ENCODE data around the gene CLEC19A. TPM values are rescaled to one million over a fixed set of nuclear protein-coding genes. Genes with fewer than 3 reads are reported as not detected.

The CLEC19A gene
- total RNA-seq, 1 experiment from 2014 or later = not detected

DNA sequence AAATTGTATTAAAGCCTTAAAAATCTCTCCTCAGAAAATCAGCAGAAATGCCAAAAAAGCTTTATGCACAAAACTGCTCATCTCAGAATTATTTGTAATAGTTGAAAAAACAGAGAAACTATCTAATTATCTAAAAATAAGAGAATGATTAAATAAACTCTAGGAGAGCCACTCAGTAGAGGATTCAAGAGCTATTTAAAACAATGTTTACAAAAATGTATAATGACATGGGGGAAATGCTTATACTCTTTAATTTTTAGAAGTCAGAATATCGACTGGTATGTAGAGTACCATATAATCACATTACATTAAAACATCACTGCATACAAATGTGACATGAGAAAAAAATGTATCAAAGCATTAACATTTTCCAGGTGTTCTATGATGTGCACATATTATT lies 11.9 kb downstream of the CLEC19A start:
- ChIA-PET POLR2A (no interaction called here), CTCF (no interaction called here)
- no peak for DNase-seq (ENCODE audit: low read depth, low spot score)
- no peak overlapping the region for H3K27ac ChIP-seq (ENCODE audit: low read length)
- in situ Hi-C loops (cut with HindIII; ENCODE audit: low pct_unique_long_range_greater_than_20kb, low sequenced_read_pairs) = no loop called here
- no peaks in the 10 kb centered on the region for H3K4me1 ChIP-seq (ENCODE audit: control insufficient read depth, insufficient read depth, low read length)
- H3K9me3 ChIP-seq (ENCODE audit: control insufficient read depth, insufficient read depth, low read depth, low read length) = no peaks in the 10 kb centered on the region
- TF ChIP-seq TCF7L2 (IDR thresholded peaks at IDR 0.05; ENCODE audit: low read depth, low read length) = no peak
- TF ChIP-seq, protein P1, sequence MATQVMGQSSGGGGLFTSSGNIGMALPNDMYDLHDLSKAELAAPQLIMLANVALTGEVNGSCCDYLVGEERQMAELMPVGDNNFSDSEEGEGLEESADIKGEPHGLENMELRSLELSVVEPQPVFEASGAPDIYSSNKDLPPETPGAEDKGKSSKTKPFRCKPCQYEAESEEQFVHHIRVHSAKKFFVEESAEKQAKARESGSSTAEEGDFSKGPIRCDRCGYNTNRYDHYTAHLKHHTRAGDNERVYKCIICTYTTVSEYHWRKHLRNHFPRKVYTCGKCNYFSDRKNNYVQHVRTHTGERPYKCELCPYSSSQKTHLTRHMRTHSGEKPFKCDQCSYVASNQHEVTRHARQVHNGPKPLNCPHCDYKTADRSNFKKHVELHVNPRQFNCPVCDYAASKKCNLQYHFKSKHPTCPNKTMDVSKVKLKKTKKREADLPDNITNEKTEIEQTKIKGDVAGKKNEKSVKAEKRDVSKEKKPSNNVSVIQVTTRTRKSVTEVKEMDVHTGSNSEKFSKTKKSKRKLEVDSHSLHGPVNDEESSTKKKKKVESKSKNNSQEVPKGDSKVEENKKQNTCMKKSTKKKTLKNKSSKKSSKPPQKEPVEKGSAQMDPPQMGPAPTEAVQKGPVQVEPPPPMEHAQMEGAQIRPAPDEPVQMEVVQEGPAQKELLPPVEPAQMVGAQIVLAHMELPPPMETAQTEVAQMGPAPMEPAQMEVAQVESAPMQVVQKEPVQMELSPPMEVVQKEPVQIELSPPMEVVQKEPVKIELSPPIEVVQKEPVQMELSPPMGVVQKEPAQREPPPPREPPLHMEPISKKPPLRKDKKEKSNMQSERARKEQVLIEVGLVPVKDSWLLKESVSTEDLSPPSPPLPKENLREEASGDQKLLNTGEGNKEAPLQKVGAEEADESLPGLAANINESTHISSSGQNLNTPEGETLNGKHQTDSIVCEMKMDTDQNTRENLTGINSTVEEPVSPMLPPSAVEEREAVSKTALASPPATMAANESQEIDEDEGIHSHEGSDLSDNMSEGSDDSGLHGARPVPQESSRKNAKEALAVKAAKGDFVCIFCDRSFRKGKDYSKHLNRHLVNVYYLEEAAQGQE (IDR thresholded peaks at IDR 0.05; ENCODE audit: insufficient read depth in 1 of 2, low read depth in 2 of 2, low read length in 1 of 2) = no peak
- TF ChIP-seq SIN3A (IDR thresholded peaks at IDR 0.05; ENCODE audit: borderline replicate concordance, insufficient read depth, low read depth, low read length) = no peak
- H3K27me3 ChIP-seq (ENCODE audit: control insufficient read depth, insufficient read depth, low read length) = peaks cover 18% of the 10 kb centered on the region
- H3K36me3 ChIP-seq (ENCODE audit: control insufficient read depth, insufficient read depth, low read length) = no peaks in the 10 kb centered on the region
- no peak for ATAC-seq
- intact Hi-C loops (cut with micrococcal nuclease; ENCODE audit: unreplicated experiment) = no loop called here
- no TSS peak for BruUV-seq (replicated peaks)
- H3K4me3 ChIP-seq (ENCODE audit: low read depth in 2 of 2, low read length in 2 of 2) = no peak overlapping the region

DNA sequence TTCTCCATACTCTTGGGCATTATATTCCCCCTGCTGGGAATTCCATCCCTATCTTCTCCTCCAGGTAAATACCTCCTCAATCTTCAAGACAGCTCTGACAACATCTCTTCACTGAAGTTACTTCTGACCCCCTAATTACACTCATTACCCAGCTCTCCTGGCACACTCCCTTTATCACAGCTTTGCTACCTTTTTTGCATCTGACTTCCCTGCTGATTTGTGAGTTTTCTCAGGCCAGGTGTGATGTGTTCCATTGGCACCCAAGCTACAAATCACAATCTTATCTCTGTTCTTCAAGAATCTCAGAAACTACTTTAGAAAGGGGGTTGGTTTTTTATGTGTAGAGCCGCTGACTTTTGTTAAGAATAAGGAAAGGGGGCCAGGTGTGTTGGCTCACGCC lies 14.0 kb downstream of the CLEC19A start:
- ATAC-seq = no peak
- Histone ChIP-seq H3K4me1 (ENCODE audit: control insufficient read depth, insufficient read depth, low read length) (no peaks in the 10 kb centered on the region), H3K27me3 (ENCODE audit: control insufficient read depth, insufficient read depth, low read length) (peaks cover 11% of the 10 kb centered on the region; the same call in 1 of the 2 replicates), H3K9me3 (ENCODE audit: control insufficient read depth, insufficient read depth, low read depth, low read length) (no peaks in the 10 kb centered on the region), H3K4me3 (ENCODE audit: low read depth in 2 of 2, low read length in 2 of 2) (no peak overlapping the region), H3K27ac (ENCODE audit: low read length) (no peak overlapping the region), H3K36me3 (ENCODE audit: control insufficient read depth, insufficient read depth, low read length) (no peaks in the 10 kb centered on the region)
- BruUV-seq (replicated peaks) = no TSS peak
- no peak for DNase-seq (ENCODE audit: low read depth, low spot score)
- intact Hi-C loops (cut with micrococcal nuclease; ENCODE audit: unreplicated experiment) = no loop called here
- ChIA-PET POLR2A (no interaction called here), CTCF (no interaction called here)
- in situ Hi-C loops (cut with HindIII; ENCODE audit: low pct_unique_long_range_greater_than_20kb, low sequenced_read_pairs) = no loop called here
- TF ChIP-seq, protein P2, sequence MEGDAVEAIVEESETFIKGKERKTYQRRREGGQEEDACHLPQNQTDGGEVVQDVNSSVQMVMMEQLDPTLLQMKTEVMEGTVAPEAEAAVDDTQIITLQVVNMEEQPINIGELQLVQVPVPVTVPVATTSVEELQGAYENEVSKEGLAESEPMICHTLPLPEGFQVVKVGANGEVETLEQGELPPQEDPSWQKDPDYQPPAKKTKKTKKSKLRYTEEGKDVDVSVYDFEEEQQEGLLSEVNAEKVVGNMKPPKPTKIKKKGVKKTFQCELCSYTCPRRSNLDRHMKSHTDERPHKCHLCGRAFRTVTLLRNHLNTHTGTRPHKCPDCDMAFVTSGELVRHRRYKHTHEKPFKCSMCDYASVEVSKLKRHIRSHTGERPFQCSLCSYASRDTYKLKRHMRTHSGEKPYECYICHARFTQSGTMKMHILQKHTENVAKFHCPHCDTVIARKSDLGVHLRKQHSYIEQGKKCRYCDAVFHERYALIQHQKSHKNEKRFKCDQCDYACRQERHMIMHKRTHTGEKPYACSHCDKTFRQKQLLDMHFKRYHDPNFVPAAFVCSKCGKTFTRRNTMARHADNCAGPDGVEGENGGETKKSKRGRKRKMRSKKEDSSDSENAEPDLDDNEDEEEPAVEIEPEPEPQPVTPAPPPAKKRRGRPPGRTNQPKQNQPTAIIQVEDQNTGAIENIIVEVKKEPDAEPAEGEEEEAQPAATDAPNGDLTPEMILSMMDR (IDR thresholded peaks at IDR 0.05) = no peak
- no peak for TF ChIP-seq SIN3A (IDR thresholded peaks at IDR 0.05; ENCODE audit: borderline replicate concordance, insufficient read depth, low read depth, low read length)
- TF ChIP-seq POLR2AphosphoS5 (IDR thresholded peaks at IDR 0.05; ENCODE audit: low read depth, low read length) = no peak
- TF ChIP-seq, protein P1 (IDR thresholded peaks at IDR 0.05; ENCODE audit: insufficient read depth in 1 of 2, low read depth in 2 of 2, low read length in 1 of 2) = no peak
- TF ChIP-seq TCF7L2 (IDR thresholded peaks at IDR 0.05; ENCODE audit: low read depth, low read length) = no peak

All from Panc1 (cell line).